Endothelial cell of umbilical vein (primary cell): Measurements from ENCODE around the gene PPEF2. TPM values are rescaled to one million over a fixed set of nuclear protein-coding genes. Genes with fewer than 3 reads are reported as not detected.

Source experiments
- BruUV-seq: library from RNA; stranded (reverse); fragments of 400-500 nt; replicated peaks from 2 replicates; lab custom pipeline; 2021; lab: Mats Ljungman, UMichigan
- CTCF ChIA-PET: fragments of 300-600, 350-600 bp; sonication (Branson Sonifier 250); formaldehyde crosslinking; loops from one replicate; lab custom pipeline; 2021; ENCODE audit warnings: antibody characterized with exemption, inconsistent platforms; lab: Charles Lee
- POLR2A ChIA-PET: fragments of 300-600, 350-600 bp; sonication (Branson Sonifier 250); formaldehyde crosslinking; loops from one replicate; lab custom pipeline; 2021; ENCODE audit warnings: antibody characterized with exemption, inconsistent platforms; lab: Charles Lee
- DNase-seq: peaks from one replicate; pipeline ENCODE4 v3.0.0-alpha.2; 2011; ENCODE audit warnings: low read depth, low spot score
- FAIRE-seq: peaks from 2 replicates; lab custom pipeline; 2011; peaks lifted over from hg19 to GRCh38; lab: Jason Lieb, UNC
- H2AFZ ChIP-seq: 2 replicates; pipeline ENCODE4 v1.6.0; 2012; ENCODE audit warnings: low read depth, low read length, control low read depth, inconsistent platforms
- H3K27ac ChIP-seq: 2 replicates; pipeline ENCODE4 v1.5.1; 2011; ENCODE audit warnings: low read depth, mild to moderate bottlenecking, control low read depth, low read length, moderate library complexity; ENCODE audit not compliant: insufficient read depth
- H3K27me3 ChIP-seq, 2 experiments: 2 replicates each; pipeline versions ENCODE4 v1.6.0 to v1.6.1; 2011; ENCODE audit warnings: low read length in 2 of 2, mixed read lengths in 1 of 2; ENCODE audit not compliant: control insufficient read depth in 2 of 2, insufficient read depth in 2 of 2
- H3K36me3 ChIP-seq, 2 experiments: 2 replicates in 1 of 2; 3 replicates in 1 of 2; pipeline ENCODE4 v1.5.1; 2011; ENCODE audit warnings: low read length in 2 of 2, mild to moderate bottlenecking in 1 of 2, moderate library complexity in 1 of 2; ENCODE audit not compliant: control insufficient read depth in 2 of 2, insufficient read depth in 2 of 2; ENCODE audit errors: extremely low read depth in 1 of 2
- H3K4me1 ChIP-seq: 3 replicates; pipeline ENCODE4 v1.5.1; 2011; ENCODE audit warnings: mild to moderate bottlenecking, low read length; ENCODE audit not compliant: control insufficient read depth, insufficient read depth; ENCODE audit errors: extremely low read depth
- H3K4me2 ChIP-seq: 2 replicates; pipeline ENCODE4 v1.6.1; 2011; ENCODE audit warnings: low read length, control low read depth, mixed read lengths; ENCODE audit not compliant: insufficient read depth
- H3K4me3 ChIP-seq, 3 experiments: fragments of 200-600 bp in 1 of 3; sonication (generic), shearing (Covaris generic) in 1 of 3; replicated peaks in 1 of 3; 2 replicates each; pipeline ENCODE4 v1.5.1; 2011 to 2016; ENCODE audit warnings: control low read depth in 3 of 3, low read length in 3 of 3, mild to moderate bottlenecking in 2 of 3, inconsistent platforms in 1 of 3, low read depth in 1 of 3, moderate library complexity in 1 of 3; ENCODE audit not compliant: insufficient read depth in 1 of 3
- H3K79me2 ChIP-seq: 2 replicates; pipeline ENCODE4 v1.6.0; 2012; ENCODE audit warnings: low read length, inconsistent platforms; ENCODE audit not compliant: control insufficient read depth, insufficient read depth
- H3K9ac ChIP-seq: replicated peaks from 2 replicates; pipeline ENCODE3; 2011; ENCODE audit warnings: low read length, control low read depth; ENCODE audit not compliant: insufficient read depth; ENCODE audit errors: extremely low read depth
- H3K9me1 ChIP-seq: replicated peaks from 3 replicates; pipeline ENCODE4 v1.6.0; 2011; ENCODE audit warnings: mild to moderate bottlenecking, low read length; ENCODE audit not compliant: control insufficient read depth, insufficient read depth; ENCODE audit errors: extremely low read depth
- H3K9me3 ChIP-seq: replicated peaks from 2 replicates; pipeline ENCODE4 v1.5.1; 2012; ENCODE audit warnings: low read length, inconsistent platforms; ENCODE audit not compliant: control insufficient read depth, insufficient read depth
- H4K20me1 ChIP-seq: replicated peaks from 2 replicates; pipeline ENCODE3; 2011; ENCODE audit warnings: mild to moderate bottlenecking, low read length; ENCODE audit not compliant: control insufficient read depth, insufficient read depth; ENCODE audit errors: extremely low read depth
- CTCF ChIP-seq, 2 donors: IDR thresholded peaks; 1 replicate in 1 of 2; 2 replicates in 1 of 2; pipeline ENCODE4 v1.5.1; 2011; ENCODE audit warnings: low read length in 2 of 2, mild to moderate bottlenecking in 2 of 2, moderate library complexity in 2 of 2, control low read depth in 1 of 2, inconsistent platforms in 1 of 2, low read depth in 1 of 2; ENCODE audit not compliant: insufficient read depth in 1 of 2; ENCODE audit errors: extremely low read depth in 1 of 2
- EZH2 ChIP-seq: IDR thresholded peaks from 2 replicates; pipeline ENCODE4 v1.6.1; 2012; ENCODE audit warnings: borderline replicate concordance, low read depth, mild to moderate bottlenecking, moderate library complexity, low read length, inconsistent platforms; ENCODE audit not compliant: severe bottlenecking
- FOS ChIP-seq: IDR thresholded peaks from 2 replicates; pipeline ENCODE4 v1.6.1; 2011; ENCODE audit warnings: mild to moderate bottlenecking, low read length, moderate library complexity, borderline replicate concordance; ENCODE audit not compliant: insufficient read depth
- GATA2 ChIP-seq: IDR thresholded peaks from 2 replicates; pipeline ENCODE4 v1.7.0; 2011; ENCODE audit warnings: low read depth, mild to moderate bottlenecking, moderate library complexity, mixed read lengths, low read length; ENCODE audit not compliant: insufficient read length, insufficient read depth
- JUN ChIP-seq: IDR thresholded peaks from 2 replicates; pipeline ENCODE4 v1.6.1; 2011; ENCODE audit warnings: borderline replicate concordance, low read depth; ENCODE audit not compliant: insufficient read length, insufficient read depth
- MAX ChIP-seq: IDR thresholded peaks from 2 replicates; pipeline ENCODE4 v1.6.1; 2011; ENCODE audit not compliant: insufficient read depth, insufficient read length
- MYC ChIP-seq: IDR thresholded peaks from one replicate; pipeline ENCODE4 v1.6.1; 2011; ENCODE audit warnings: mild to moderate bottlenecking, low read depth, low read length
- POLR2A ChIP-seq: IDR thresholded peaks from 2 replicates; pipeline ENCODE4 v1.6.1; 2012; ENCODE audit warnings: low read depth, mild to moderate bottlenecking, control low read depth, low read length
- POLR2AphosphoS5 ChIP-seq: IDR thresholded peaks from 2 replicates; pipeline ENCODE4 v1.6.1; 2012; ENCODE audit warnings: low read depth, mild to moderate bottlenecking, control low read depth, low read length, moderate library complexity; ENCODE audit not compliant: insufficient read depth
- dilution Hi-C: fragments of 300-500 bp; cut with MboI; formaldehyde crosslinking; loops from one replicate; pipeline ENCODE4 v1.15.0; 2019; ENCODE audit warnings: low sequenced_read_pairs; ENCODE audit not compliant: extremely low pct_ligation_motif_present
- intact Hi-C: fragments of 100-400 bp; cut with micrococcal nuclease; formaldehyde crosslinking; loops from one replicate; pipeline ENCODE4 v1.10.0; 2022
- polyA plus RNA-seq, 4 experiments: library from polyadenylated mRNA; depleted of rRNA in 3 of 4; stranded (reverse) in 3 of 4; unstranded in 1 of 4; fragments of >200 nt; gene quantifications; 2 replicates each; pipeline versions ENCODE4 v1.2.1 to v1.2.3, GENCODE V29; 2011 to 2012; ENCODE audit warnings: missing spikeins in 1 of 4
- total RNA-seq: library from RNA; stranded (reverse); gene quantifications from 2 replicates; pipeline ENCODE4 v1.2.3, GENCODE V29; 2021

Gene PPEF2
- total and polyA plus RNA-seq, 2 donors (not counting 3 experiments of a cell fraction or from before 2014, with no cell fraction given): 0.23 TPM; not detected in 1

GRCh38 chr4:75819121-75819520 lies 83.1 kb downstream of the PPEF2 start:
- no peak overlapping the region for H3K4me2 ChIP-seq
- no peak for FAIRE-seq
- CTCF ChIA-PET: no interaction called here
- no peaks in the 10 kb centered on the region for H4K20me1 ChIP-seq
- dilution Hi-C loops (no loop called here), intact Hi-C loops (no loop called here)
- no peak for DNase-seq
- H3K27me3 ChIP-seq: no peaks in the 10 kb centered on the region
- no peak overlapping the region for H3K4me3 ChIP-seq
- H3K27ac ChIP-seq: no peak overlapping the region
- no peaks in the 10 kb centered on the region for H3K9me3 ChIP-seq
- POLR2A ChIA-PET: no interaction called here
- no peaks in the 10 kb centered on the region for H3K4me1 ChIP-seq
- peaks cover 9 to 11% of the 10 kb centered on the region in 2 experiments for H3K36me3 ChIP-seq
- H2AFZ ChIP-seq: no peak overlapping the region
- no peaks in the 10 kb centered on the region for H3K79me2 ChIP-seq
- no peak for TF ChIP-seq POLR2AphosphoS5
- TF ChIP-seq GATA2: no peak
- no peak for TF ChIP-seq EZH2
- no peak for TF ChIP-seq MAX
- no peak for TF ChIP-seq JUN
- no peak for TF ChIP-seq POLR2A
- TF ChIP-seq MYC: no peak
- TF ChIP-seq FOS: no peak
- TF ChIP-seq CTCF (IDR thresholded peaks at IDR 0.05; ENCODE audit: extremely low read depth in 1 of 2, insufficient read depth in 1 of 2, low read depth in 1 of 2, low read length in 2 of 2): no peak
- BruUV-seq: no TSS peak
- H3K9ac ChIP-seq: no peak overlapping the region
- no peaks in the 10 kb centered on the region for H3K9me1 ChIP-seq
